GM21390 (cell line): ENCODE results near the gene E4F1.
"Not testable (repeated sequence)": the region's sequence is repeated elsewhere in the genome, so short reads cannot be mapped to it uniquely, and the experiment has no call there.

Experiments
- ATAC-seq: cut with Tn5 transposase; IDR thresholded peaks from one replicate; pipeline ENCODE4 v1.9.1; 2021; ENCODE audit not compliant: unreplicated experiment

Gene E4F1

DNA sequence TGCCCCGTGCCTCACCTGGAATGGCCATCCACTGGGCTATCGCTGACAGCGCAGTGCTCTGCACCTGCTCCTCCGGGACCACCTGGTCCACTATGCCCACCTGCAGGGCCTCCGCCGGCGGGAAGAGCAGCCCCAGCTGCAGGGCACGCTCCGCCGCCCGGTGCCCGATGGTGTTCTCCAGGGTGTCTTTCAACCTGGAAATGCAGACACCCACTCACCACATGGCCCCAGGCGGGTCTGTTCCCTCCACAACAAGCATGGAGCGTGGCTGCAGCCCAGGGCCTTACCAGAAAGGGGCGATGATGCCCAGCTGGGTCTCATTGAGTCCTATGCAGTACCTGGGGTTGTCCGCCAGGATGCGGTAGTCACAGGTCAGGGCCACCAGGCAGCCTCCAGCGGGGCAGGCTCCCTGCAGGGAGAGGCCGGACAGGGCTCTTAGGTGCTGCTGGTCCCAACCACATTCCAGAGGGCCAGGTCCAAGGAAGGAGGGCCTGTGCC is 19.7 kb downstream of the E4F1 start:
- no peak for ATAC-seq

DNA sequence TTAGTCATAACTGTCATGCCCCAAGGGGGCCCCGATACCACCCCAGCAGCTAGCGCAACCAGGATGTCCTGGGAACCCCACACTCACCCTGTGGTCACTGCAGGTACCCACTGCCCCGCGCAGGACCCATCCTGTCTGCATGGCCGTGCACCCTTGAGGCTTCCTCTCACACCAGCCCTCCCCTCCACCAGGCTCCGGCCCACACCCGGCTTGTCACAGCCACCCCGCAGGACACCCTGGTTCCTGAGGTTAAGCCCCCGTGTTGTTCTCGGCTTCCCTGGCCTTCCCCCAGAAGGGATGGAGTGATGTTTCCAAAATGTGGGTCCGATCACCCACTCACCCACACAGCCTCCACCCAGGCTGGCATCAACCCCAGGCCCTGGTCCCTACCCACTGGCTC is 20.4 kb downstream of the E4F1 start:
- ATAC-seq, result no peak

GRCh38 chr16:2244301-2244700 is 20.9 kb downstream of the E4F1 start:
- ATAC-seq, result no peak

GRCh38 chr16:2244926-2245795 is 21.8 kb downstream of the E4F1 start:
- ATAC-seq, result no peak

DNA sequence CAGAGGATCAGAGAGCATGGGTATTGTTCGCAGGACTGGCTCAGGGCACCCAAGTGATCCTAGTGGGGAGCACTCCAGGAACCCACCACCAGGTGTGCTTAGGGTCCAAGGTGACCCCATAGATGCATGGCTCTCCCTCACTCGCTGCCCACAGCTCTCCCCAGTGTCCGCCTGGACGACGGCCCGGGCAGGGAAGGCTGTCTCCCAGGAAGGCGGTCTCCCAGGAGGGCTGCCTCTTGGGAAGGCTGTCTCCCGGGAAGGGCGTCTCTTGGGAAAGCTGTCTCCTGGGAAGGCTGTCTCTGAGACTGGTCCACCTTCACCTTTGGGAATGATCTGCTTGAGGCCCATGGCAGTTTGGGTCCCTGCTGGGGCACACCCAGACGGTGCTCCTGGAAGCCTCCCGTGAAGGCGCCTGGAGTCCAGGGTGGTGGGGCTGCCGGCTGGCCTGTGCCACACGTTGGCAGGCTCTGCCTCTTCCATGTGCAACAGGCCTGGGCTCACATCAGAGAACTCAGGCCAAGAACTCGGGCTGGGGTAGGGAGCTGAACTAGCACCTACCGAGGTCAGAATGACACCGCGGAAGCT is 23.0 kb downstream of the E4F1 start:
- ATAC-seq, result no peak

- ATAC-seq, result no peak
Measured at GRCh38 chr16:2250652-2251295, 27.4 kb downstream of the E4F1 start.

DNA sequence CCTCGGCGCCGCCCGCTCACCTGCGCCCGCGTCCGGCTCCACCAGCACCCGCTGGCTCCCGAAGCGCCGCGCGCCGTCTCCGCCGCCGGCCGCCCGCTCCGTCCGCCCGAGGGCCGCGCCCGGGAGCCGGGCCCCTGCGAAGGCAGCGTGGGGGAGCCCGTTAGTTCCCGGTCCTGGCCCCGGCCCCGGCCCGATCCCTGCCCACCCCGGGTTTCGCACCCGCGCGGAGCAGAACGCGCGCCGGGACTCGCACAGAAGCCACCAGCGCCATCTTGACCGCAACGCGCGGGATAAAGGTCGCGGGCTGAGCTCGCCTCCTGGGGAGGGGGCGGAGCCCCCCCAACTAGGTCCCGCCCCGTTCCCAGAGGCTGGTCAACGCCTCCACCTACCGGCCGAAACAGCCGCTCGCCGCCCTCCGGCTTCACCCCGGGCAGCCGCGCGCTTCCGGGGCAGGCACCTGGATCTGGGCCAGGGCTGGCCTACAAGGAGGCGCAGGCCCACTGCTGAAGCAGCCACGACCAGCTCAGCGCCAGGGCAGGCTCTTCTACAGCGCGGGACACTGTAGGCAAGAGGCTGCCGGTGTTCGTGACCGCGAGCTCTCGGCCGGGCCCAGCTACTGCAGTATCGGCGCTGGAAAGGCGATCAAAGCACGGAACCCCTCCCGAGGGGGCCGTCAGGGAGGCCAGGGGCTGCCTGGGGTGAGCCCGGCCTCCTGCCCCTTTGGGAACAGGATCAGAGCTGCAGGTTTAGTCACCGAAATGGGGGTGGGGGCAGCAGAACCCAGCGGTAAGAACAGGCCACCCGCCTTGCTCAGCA is 28.1 kb downstream of the E4F1 start, which contains the start of gene ECI1:
Gene ECI1 (minus strand): TSS at position 292 of the 816 bp plus-strand sequence. CDS start 21 bp downstream, at position 271.
- ATAC-seq, result peak; percentile 84

DNA sequence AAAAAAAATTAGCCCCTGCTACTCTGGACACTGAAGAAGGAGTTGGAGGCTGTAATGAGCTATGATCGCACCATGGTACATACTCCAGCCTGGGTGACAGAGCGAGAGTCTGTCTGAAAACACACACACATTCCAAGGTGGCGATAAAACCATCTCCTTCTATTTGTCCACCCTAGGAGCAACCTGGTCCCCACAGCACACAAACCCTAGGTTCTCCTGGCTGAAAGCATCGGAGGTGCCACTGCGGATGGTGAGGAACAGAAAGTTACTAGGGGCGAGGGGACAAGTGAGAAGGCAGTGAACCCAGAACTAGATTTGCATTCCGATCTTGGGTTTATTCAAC is 29.4 kb downstream of the E4F1 start:
- ATAC-seq, result no peak

DNA sequence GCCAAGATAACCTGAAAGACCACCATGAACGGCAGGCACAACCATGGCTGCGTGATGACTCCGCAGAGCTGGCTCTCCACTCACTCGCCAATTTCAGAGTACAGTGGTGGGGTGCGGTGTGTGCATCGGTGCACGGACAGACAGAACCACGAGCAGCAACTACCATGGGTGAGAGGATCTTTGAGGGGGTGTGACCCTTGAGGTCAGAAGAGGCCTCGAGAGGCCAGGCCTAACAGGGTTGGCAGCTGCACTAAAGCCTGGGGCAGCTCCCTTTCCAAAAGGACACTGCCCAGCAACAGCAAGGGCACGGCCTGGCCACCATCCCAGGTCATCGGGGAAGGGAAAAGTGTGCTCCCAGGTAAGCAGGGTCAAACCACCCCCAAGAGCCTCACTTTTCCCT is 29.9 kb downstream of the E4F1 start:
- ATAC-seq, result no peak

- ATAC-seq, result no peak
Measured at GRCh38 chr16:2256531-2257140, 33.2 kb downstream of the E4F1 start.

DNA sequence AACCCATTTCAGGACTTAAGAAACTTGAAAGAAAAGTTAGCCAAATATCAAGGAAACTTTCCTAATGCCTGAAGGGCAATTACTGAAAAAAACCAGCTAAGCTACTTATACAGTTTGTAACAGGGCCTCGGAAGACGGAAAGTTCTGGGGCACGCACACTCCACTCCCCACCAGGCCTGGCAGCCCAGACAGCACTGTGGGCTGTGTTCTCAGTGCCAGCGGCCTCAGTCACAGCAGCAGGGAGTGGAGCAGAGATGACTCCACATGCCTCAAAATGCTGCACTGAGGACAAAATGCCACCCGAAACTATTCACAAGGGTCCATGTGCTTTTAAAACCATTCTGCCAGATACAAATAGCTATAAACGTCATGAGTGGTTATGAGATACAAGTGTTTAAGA is 34.3 kb downstream of the E4F1 start:
- ATAC-seq, result no peak

DNA sequence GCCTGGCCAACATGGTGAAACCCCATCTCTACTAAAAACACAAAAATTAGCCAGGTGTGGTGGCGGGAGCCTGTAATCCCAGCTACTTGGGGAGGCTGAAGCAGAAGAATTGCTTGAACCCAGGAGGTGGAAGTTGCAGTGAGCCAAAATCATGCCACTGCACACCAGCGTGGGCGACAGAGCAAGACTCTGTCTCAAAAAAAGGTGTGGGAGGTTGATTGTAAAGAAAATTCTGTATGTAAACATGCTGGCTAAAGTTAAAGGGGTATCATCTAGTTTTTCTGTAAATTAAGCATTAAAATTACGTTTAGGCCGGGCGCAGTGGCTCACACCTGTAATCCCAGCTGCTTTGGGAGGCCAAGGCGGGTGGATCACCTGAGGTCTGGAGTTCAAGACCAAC is 35.1 kb downstream of the E4F1 start:
- ATAC-seq, result not testable (repeated sequence)

- ATAC-seq, result no peak
Measured at GRCh38 chr16:2260250-2260649, 36.9 kb downstream of the E4F1 start.

- ATAC-seq, result not testable (repeated sequence)
Measured at GRCh38 chr16:2263026-2263425, 39.6 kb downstream of the E4F1 start.

DNA sequence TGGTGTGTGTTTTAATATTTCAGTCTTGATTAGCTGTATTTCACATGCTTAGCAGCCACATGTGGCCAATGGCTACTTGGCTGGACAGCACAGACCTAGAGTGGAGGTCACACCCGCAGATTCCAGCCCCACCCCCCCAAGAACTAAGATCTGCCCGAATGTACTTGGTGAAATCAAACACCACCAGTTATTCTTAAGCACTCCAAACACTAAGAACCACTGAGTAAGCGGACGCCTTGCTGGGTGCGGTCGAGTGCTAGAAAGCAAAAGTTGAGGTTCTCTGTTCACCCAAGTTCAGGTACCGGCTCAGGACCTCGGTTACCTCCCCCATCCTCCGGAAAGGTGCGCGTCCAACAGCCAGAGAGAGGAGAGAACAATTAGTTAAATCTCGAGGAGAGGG is 43.5 kb downstream of the E4F1 start:
- ATAC-seq, result not testable (repeated sequence)

DNA sequence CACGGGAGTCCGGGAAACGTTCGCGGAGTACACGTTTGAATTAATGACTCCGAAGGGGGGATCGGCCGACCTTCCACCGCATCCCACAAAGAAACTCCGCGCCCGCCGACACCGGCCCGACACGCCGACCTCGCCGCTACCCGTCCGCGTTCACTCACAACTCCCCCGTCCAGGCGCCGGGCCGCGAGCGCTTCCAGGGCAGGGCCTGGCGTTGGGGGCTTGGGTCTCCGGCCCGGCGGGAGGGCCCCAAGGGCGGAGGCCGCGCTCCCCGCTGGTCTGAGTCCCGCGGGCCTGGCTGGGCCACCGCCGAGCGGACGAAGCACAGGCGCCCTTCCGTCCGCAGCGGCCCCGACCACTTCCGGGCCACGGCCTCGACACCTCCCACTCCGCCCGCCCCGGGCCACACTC is 44.1 kb downstream of the E4F1 start:
- peak; percentile 46 for ATAC-seq

GRCh38 chr16:2267913-2268666 is 44.7 kb downstream of the E4F1 start, which contains the start of gene RNPS1:
RNPS1 (minus strand) TSS chr16:2268126; CDS start chr16:2264643, 3,483 bp downstream.
- peak; percentile 63 for ATAC-seq

DNA sequence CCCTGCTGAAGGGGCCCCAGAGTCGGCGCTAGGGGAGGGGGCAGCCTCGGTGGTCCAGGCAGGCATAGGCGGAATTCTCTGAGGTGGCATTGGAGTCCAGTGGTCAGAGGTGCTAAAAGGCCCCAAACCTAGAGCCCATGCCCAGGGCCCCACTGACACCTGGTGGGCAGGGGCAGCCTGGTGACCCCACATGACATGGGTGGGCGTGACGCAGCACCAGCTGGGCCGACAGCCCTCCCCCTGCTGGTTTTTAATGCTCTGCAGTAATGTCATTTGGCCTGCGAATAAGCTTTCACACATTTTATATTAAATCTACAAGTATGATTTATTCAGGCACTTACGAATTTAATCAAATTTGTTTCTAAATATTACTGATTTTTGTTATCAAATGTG is 46.7 kb downstream of the E4F1 start:
- ATAC-seq, result no peak

GRCh38 chr16:2270588-2271470 is 47.4 kb downstream of the E4F1 start:
- no peak for ATAC-seq
